Medulla oblongata (tissue), 1 donor: ENCODE data around the gene COL1A2.

Experiments
- DNase-seq: peaks from one replicate; pipeline ENCODE4 v3.0.0-alpha.2; 2015; ENCODE audit errors: extremely low spot score

Gene COL1A2

DNA sequence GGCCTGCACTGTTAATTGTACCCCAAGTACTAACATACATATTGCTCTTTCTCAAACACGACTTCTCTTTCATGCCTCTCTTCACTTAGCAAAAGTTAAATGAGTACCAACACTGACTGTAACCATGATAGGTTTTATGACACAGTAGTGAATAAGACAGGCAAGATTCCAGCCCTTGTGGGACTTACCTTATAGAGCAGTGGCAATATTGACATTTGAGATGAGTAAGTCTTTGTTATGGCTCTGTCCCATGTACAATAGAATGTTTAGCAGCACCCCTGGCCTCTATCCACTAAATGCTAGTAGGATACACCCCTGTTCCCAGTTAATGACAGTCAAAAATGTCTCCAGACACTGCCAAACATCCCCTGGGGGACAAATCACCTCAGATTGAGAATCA, 11.9 kb upstream of the COL1A2 start:
- no peak for DNase-seq

DNA sequence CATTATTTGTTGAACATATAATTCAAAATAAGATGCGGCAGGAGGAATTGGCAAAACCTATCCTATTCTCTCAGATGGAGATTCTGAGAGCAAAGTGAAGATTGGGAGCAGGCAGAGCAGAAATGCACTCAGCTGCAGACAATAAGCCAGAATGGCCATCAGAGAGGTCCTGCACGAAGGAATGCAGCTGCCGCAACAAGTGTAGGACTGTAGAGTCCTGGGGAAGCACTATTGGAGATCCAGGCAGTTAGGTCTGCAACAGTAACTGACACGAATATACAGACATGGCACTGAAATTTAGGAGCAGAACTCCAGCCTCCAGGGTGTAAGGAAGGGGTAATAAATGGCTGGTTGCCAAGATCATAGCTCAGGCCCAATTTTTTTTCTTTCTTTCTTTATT, 10.4 kb upstream of the COL1A2 start:
- DNase-seq = no peak

DNA sequence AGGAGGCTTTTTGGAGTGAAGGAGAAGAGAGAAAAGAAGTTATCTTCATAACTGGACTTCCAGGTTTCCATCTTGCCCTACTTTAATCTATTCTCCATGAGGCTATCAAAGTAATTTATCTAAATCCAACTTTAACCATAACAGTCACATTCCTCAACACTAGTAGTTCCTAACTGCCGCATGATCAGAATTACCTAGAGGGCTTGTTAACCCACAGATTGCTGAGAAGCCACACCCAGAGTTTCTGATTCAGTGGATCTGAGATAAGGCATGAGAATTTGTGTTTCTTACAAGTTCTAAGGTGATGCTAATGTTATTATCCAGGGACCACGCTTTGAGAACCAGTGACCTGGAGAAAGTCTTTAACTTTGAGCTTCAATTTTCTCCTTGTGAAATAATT, 8.3 kb upstream of the COL1A2 start:
- DNase-seq = no peak

DNA sequence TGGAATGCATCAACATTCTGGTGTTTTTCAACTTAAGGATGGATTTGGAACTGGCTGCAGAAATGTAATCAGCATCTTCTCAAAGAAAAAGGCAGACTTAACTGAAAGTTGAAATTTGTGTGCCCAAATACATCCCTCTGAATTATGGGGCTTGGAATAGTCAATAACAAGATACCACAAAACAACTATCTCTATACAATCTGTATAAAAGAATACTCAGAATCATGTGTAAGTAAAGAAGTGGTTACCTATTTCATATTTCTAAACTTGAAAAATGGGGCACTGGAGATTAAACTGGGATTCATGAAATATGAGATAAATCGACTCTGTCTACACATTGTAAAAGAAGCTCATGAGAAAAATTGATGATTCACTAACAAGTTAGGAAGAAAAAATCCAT, 6.2 kb upstream of the COL1A2 start:
- DNase-seq = no peak

DNA sequence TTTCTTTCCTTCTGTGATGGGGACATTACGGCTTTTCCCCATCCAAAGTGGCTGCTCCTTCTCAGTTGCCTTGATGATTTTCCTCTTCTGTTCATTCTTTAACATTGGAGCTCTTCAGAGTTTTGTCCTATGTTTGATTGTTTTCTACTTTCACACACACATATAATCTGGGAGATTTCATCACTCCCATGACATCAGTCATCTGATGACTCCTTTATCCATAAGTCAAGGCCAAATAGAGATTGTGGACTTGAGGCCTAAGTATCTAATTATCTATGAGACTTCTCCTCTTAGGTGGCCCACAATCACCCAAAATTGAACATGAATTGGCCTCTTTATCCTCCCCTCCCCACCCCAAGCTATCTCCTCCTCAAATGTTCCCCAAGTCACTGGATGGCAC, 5.3 kb upstream of the COL1A2 start:
- no peak for DNase-seq

DNA sequence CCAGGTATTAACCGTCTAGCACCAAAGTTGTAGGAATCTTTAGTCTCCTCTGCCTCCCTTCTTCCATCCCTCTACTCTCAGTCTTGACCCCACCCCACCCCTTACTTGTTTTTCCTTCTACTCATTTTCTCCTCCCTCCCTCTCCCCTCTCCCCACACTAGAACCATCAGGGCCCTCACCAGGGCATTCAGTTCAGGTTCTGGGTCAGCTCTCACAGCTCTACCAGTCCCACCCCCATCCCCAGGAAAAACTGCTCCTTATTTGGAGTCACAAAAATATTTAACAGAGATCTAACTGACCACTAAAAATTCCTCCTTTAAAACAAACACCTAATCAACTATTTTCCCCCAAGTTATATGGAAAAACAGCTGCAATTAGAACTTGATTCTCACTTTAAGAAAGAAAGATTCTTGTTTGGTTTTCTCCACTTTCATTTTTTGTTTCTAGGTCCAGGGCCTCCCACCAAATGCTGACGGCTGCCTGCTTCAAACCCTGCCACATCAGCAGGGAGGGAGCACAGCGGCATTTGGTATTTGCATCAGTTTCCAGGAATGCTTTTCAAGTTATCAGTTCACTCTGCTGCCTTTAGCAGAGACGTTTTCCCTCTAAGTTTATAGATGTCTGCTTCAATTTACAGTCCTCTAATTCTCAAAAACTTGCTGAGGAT, 2.8 kb upstream of the COL1A2 start:
- DNase-seq = peak; percentile 37

DNA sequence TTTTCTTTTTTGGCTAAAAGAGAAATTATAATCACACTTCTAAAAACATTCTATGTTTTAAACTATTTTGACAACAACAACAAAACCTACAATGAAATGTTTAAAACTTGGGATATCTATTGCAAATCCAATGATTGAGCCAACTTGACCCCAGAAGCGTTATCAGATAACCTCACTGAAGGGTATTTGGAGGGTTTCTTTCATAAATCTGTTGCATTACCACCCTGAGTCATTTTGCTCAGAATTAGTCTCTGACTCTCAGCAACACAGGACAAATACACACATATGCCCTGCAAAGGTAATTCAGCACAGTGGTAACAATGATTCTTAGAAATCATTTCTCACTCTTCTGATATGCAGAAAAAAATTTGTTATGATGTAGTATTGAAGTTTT, 2.3 kb upstream of the COL1A2 start:
- DNase-seq = no peak

DNA sequence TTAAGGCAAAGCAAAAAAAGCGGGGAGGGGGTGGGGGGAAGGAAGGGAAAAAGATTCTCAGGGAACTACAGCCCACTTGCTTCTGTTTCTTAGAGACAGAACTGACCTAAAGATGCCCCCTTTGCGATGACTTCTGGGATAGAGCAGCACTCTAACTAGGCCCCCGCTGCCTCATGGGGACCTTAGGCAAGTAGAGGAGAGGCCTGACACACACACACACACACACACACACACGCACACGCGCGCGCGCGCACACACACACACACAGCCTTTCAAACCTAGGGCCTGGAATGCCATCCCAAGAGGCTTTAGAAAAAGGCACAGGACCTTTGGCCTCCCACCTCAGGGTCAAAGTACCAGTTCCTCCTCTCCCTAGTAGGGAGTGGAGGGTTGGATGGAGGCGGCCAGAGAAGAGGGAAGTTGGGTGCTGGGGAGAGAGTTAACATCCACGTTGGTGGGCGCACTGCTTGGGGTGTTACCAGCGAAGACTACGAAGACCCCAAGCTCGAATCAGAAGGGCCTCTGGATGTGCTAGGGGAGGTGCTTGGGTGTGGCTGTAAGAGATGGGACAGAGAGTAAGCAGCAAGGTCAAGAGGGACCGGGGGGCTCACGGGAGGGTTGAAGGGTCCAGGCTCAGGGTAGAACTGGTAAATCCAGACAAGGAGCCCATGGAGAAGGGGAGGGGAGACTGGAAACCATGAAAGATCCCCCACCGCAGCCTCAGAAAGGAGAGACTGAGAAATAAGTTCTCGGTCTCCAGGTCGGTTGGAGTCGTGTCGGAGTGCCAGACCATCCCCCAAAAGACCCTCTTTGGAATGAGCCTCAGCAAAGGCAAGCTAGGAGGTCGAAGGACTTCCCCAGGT, 1.2 kb upstream of the COL1A2 start:
- DNase-seq = no peak

DNA sequence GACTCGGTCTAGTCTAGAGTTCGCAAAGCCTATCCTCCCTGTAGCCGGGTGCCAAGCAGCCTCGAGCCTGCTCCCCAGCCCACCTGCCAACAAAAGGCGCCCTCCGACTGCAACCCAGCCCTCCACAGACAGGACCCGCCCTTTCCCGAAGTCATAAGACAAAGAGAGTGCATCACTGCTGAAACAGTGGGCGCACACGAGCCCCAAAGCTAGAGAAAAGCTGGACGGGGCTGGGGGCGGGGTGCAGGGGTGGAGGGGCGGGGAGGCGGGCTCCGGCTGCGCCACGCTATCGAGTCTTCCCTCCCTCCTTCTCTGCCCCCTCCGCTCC, 622 bp upstream of the COL1A2 start:
- DNase-seq = no peak

DNA sequence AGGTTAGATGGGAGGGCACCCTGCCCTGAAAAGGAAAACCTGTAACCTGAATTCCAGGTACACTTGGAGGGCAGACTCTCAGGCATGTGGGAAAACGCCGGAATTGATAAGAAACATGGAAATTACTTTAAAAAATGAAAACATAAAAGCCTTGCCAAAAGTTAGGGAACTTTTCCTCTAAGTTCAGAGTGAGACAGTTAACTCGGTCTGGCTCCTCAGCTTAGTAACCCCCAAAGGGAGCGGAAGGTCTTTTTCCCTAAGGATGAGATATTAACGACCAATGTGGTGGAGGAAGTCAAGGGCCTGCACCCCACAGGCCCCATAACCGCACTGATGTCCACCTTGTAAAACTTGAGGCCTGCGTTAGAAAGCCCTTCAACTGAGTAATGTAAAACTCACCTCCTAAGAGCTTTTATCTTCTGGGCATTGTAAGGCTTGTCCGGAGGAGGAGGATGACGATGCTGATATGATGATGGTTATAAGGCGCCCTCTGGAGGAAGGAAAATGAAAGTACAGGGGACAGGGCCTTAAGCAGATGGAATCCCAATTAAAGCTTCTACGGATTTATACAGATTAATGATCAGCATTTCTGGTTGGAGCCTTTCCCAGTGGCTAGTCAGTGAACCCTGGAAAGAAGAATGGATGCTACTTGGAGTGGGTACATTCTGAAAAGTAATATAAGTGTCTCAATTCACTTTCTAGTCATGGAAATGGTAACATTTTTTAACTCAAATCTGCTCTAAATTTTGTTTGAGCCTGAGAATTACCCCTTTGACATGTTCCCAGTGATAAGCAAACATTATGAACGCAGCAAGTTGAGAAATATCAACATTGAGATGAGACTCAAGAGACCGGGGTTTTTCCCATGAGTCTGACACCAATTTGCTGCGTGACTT, 694 bp downstream of the COL1A2 start:
- peak; percentile 83 for DNase-seq

DNA sequence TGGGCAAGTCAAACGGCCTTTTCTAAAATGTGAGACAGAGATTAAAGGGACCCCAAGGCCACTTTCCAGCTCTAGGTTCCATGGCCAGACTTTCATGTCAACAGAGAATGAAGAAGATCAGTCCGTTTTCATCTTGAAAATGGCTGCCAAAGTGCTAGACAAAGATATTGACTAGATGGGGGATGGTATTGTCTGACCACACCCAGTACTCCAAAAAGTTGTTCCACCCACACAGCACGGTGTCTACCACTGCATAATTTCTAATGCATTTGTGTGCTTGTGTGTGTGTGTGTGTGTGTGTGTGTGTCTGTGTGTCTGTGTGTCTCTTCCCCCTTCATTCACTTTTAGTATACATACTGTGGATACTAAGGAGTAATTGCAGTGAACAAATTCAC, 1.3 kb downstream of the COL1A2 start:
- DNase-seq = no peak

DNA sequence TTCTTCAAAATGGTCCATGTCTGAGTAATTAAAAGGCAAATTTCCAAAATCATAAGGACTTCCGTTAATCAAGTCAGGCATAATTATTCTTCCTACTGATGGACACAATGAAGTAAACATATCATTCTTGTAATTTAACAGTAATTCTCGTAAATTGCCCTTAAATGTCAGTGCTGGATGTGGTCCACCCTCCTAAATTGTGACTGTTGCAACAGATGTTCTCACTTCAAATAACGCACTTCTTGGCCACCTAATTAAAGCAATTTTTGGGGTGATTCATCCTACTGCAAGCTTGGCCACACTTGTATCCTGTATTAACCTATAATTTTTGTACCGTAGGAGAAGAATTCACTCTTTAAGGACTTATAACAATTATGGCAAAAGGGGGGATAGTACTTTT, 1.9 kb downstream of the COL1A2 start:
- no peak for DNase-seq

DNA sequence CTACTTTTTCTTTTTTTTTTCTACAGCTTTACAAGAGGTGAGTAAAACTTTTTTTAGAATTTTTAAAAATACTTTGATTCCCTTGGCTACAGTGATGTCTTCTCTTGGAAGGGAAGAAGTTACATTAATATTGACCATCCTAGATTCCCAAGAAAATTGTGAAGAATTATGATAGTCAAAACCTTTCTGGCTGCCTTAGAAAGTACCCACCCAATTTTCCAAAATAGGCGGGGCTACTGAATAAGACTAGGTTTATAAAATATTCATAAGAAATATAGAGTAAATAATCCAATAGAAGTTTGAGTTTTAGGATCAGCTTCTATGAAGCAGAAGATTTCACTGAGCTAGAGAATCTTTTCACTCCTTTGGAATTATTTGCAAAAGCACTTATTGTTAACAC, 3.0 kb downstream of the COL1A2 start:
- no peak for DNase-seq

DNA sequence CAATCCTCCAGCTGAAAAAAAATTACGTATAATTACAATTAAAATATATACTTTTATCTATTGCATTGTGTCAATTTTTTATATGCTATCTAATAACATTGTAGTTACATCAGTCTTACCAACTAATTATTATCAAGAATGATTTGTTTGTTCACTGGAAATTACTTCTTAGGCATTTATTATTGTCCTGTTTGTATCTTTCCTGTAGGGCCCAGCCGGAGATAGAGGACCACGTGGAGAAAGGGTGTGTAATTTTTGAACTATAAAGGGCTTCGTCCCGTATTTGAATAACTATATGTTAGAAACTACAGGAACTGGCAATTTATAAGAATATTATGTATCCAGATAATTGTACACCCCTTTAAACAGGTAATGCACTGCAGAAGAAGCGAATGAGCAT, 4.1 kb downstream of the COL1A2 start:
- no peak for DNase-seq

DNA sequence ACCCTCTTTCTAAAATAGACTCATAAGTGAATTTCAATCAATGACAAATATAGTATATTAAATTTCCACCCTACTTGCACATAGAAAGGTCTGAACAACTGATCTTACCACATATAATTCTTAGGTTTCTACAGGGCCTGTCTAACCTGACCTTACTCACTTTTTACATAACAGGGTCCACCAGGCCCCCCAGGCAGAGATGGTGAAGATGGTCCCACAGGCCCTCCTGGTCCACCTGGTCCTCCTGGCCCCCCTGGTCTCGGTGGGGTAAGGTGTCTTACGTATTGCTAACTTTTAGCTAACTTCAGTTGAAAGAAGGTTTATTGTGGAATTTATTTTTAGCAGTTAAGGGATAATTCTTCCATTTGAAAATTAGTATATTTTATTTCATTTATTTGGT, 5.3 kb downstream of the COL1A2 start:
- no peak for DNase-seq

DNA sequence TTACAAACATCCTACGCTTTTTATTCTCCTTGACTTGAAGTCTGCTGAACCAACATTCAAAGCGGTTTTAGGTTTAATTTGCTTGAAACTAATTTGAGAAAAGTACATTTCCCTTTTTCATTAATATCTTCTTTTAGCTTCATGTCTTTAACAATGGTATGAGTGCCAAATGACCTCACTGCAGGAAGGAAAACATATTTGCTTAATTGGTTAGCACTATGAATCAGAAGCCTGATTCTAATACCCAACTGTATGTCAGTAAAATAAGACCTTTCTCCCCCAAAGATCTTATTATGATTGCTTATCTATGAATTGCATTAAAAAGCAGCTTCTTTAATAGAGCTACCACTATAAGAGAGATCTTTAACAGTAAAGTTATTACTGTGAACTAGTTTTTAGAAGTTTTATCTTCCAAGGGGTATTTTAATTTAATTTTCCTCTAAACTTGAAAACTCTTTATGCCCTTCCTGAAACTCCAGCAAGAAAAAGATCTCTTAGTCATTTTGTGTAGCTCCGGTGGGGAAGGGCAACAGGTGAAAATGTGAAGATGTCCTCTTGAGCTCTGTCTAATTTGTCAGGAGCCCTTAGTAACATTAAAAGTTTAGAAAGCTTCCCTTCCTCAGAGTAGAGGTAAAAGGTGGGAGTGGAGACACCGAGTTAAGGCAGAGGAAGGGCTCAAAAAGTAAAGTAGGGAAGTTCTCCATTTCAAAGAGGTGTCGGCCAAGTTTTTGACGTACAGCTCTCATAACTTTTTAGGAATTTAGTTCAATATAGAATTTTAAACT, 6.1 kb downstream of the COL1A2 start:
- no peak for DNase-seq

DNA sequence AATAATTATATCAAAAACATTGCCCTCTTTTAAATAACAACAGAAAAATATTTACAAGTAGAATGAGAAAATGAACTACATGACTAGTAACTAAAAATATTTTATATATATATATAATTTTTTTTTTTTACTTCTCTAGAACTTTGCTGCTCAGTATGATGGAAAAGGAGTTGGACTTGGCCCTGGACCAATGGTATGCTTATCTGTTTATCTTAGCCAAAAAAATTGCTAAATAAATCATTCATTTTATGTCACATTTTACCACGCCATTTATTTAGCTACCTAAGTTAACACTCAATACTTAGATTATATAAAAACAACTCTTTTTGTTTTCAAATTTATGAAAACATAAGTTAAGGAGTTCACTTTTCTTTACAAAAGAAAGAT, 6.7 kb downstream of the COL1A2 start:
- no peak for DNase-seq

DNA sequence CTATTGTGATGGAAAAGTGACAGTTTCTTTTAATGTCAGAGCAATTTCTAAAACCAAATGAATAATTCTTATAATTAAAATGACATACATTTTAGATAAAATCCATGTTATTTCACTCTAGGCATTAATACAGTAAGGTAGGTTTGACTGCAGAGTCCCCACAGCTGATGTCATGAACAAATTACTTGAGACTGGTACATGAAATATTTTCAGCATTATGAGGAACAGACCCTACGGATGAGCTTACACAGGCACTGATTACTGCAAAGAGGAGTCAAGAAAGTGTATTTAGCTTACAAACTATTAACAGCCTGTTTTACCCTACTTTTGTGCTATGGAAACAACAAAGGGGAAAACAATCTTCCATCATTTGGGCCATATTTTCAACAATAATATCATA, 8.9 kb downstream of the COL1A2 start:
- no peak for DNase-seq

DNA sequence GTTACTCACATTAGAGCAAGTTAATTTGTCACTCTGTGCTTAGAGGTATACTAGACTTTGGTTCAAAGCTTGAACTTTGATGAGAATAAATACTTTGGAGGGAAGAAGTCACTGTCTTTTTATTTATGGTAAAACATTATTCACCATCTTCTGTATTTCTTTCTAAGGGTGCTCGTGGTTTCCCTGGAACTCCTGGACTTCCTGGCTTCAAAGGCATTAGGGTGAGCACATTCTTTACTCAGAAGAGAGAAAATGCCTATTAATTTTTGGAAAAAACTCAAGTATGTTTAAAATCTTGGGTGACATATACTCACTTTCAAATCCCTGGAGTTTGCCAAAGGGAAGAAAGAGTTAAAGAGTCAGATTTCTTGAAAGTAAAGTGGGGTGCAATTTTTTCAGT, 10.8 kb downstream of the COL1A2 start:
- no peak for DNase-seq

DNA sequence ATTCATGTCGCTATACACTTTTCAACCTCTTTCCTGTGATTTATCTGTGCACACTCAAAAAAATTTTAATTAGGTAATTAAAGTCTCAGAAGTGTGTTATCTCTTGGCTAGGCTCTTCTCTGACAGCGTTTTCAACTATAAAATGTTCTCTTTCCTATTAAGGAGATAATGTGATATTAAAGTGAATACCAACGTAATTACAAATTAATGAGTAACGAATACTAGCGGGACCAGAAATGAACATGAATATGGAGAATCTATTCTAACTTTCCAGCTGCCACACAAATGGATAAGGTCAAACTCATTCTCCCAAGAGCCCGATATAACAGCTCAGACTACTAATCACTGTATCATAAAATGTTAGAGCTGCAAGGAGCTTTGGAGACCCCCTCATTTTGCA, 12.0 kb downstream of the COL1A2 start:
- no peak for DNase-seq

DNA sequence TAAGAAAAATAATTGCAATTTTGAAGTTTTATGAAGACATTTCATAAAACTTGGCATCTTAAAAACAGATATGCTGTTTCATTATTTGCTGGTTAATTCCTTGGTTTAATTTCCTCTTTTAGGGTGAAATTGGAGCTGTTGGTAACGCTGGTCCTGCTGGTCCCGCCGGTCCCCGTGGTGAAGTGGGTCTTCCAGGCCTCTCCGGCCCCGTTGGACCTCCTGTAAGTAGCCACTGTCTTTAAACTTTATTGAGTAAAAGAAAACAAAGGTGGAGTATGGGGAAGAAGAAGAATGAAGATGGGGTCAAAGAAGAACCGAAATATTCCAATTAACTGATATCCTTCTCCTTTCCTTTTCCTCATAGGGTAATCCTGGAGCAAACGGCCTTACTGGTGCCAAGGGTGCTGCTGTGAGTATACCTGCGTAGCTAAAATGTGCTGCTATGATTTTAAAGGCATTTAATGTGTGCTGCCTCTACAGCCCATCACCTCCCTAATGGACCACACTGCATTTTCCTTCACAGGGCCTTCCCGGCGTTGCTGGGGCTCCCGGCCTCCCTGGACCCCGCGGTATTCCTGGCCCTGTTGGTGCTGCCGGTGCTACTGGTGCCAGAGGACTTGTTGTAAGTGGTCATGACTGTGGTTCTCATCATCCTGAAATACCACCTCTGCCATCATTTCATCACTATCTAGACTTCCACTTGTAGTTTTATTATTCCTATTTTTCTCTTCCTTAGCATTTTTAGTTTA, 14.7 kb downstream of the COL1A2 start:
- no peak for DNase-seq
